GM19099 (cell line): Measurements from ENCODE around the gene WDR1.

Experiments used
- POLR2A ChIP-seq: IDR thresholded peaks from 3 replicates; pipeline ENCODE4 v1.6.1; 2011; ENCODE audit warnings: low read depth; ENCODE audit not compliant: insufficient read length; ENCODE audit errors: extremely low read depth

WDR1 gene

GRCh38 chr4:10040049-10040892 lies 76.3 kb downstream of the WDR1 start:
- TF ChIP-seq POLR2A: no peak

DNA sequence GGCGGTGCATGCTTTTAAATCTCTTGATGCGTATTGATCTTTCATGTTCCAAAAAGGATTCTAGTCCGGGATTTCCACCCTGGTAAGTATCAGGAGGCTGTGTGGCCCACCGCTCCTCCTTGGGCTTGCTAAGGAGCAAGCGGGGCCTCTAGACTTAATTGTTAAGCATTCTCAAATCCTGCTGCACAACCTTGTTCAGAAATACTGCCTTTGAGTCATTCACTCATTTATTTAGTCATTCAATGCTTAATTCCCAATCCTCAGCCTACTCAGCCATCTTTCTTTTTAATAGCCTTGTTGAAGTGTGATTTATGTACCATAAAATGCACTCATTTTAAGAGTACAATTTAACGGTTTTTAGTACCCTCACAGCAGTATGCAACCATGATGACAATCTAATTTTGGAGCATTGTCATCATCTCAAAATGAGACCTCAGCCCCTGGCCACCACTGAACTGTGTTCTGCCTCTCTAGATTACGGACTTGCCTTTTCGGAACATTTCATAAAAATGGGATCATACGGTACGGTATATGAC lies 79.7 kb downstream of the WDR1 start:
- TF ChIP-seq POLR2A: no peak

- TF ChIP-seq POLR2A: no peak
These were observed 81.5 kb downstream of the WDR1 start for GRCh38 chr4:10035130-10035529.

DNA sequence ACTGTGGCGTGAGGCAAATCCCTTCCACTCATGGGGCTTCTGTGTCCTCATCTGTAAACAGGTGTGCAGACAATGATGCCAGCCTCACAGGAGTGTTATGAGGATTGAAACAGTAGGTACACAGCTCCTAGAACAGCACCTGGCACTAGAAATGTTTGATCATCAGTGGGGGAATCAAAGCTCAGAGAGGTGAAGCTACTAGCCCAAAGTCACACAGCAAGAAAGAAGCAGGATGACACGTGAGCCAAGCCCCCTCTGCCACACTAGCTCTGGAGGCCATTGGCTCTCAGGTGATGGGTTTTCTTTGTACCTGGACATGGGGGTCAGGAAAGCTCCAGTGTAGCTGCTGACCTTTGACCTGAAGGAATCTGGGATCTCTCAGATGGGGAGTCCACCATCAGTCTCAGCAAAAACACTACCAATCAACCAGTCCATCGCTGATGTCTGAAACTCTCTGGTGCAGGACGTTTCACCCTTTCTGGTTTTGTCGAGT lies 81.9 kb downstream of the WDR1 start:
- no peak for TF ChIP-seq POLR2A

DNA sequence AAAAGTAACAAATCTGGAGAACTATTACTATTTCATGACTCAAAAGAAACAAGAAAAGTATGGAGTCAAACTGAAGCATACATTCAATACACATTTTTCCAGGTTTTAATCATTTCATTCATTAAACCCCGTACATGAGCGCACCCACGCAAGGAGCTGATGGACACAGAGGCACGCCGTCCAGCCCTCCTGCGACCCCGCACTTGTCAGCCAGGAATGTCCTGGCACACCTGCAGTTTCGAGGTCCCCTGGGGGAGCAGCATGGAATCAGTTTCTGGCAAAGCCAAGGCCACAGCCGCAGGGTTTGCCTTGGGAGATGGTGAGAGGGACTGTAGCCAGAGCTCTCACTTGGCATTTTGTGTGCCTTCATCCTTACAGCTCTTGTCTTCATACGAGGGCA lies 82.5 kb downstream of the WDR1 start:
- no peak for TF ChIP-seq POLR2A

GRCh38 chr4:10033191-10033881 lies 83.3 kb downstream of the WDR1 start:
- TF ChIP-seq POLR2A: no peak

- TF ChIP-seq POLR2A: no peak
These were observed 84.0 kb downstream of the WDR1 start for GRCh38 chr4:10032625-10033024.

DNA sequence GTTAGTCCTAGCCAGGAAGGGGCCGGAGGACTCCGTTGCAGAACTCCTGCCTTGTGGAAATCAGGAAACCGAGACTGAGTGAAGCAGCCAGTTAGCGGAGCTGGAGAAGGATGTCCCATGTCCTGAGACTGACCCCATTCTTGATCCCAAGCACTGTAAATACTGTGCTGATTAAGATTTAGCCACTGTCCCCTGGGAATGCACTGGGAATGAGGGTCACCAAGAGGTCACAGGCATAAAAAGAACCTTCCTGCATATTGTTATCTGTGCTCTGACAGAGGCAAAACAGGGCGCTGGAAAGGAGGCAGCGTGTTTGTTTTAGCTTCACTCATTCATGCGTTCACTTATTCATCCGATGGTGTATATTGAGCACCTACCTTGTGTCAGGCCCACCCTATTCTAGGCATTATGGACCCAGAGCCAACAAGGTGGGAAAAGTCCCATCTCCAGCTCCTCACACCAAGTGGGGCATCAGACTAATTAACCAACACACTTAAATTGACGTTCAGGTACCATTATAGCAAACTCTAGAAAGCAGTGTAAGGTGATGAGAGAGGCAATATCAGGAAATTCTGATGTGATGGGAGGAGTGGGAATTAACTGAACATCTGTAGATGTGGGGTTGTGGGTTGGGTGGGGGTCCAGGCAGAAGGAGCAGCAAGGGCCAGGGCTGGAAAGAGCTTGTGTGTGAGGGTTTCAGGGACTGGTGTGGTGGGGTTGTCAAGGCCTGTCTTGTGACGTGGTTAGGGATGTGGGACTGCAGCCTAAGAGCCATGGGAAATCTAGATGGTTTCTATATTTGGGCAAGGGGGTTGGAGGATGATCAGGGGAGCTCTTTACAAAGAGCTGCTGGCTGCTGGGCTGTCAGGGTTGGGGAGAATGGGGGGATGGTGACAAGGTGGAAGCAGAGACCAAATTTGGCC lies 84.7 kb downstream of the WDR1 start:
- TF ChIP-seq POLR2A: no peak

- TF ChIP-seq POLR2A: no peak
These were observed 85.5 kb downstream of the WDR1 start for GRCh38 chr4:10030972-10031667.

GRCh38 chr4:10029403-10029802 lies 87.2 kb downstream of the WDR1 start:
- no peak for TF ChIP-seq POLR2A

DNA sequence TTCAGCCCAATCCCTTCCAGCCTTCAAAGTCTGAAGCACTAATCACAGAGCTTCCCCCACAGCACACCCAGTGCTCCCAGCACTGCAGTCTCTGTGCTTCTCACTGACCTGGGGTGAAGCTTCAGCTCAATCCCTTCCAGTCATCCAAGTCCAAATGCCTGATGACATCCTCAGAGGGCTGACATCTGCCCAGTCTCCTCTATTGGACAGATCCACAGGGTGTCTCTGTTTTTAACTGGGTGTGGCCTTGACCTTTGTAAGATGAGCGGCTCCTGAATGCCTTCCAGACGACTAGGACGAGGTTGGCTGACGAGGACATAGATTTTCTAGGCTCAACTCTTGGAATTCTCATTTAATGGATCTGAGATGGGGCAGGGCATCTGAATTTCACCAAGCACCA lies 87.7 kb downstream of the WDR1 start:
- TF ChIP-seq POLR2A: no peak

DNA sequence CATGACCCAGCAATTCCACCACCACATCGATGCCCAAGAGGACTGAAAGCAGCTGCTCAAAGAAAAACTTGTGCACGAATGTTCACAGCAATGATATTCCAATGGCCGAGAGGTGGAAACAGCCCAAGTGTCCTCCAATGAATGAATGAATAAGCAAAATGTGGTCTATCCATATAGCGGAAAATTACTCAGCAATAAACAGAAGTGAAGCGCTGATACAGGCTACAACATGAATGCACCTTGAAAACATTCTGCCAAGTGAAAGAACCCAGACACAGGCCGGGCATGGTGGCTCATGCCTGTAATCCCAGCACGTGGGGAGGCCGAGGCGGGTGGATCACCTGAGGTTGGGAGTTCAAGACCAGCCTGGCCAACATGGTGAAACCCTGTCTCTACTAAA lies 90.1 kb downstream of the WDR1 start:
- TF ChIP-seq POLR2A: no peak

DNA sequence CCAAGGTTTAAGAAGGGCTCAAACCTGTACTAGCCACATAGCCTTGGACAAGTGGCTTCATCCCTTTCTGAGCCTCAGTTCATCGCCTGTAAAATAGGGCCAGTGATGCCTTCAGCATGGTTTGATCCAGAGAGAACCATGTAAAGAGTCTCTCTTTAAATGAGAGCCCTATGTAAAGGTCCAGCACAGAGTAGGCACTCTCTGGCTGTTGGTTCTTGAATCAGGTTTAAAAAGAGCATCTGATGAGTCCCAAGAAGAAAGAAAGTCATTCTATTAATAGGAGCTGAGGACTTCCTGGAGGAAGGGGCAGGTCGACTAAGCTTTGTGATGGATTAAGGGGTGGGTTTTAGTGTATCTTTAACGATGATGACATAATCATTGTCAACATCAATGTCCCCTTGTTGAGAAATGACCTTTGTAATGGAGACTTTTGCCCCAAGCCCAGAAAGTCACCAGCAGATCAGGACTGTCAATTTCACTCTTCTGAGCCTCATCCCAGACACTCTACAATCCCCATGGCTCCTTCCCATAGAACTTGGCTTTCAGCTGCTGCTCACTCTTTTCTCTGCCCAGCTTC lies 91.3 kb downstream of the WDR1 start:
- TF ChIP-seq POLR2A: no peak
